Peyer's patch (tissue), 4 donors: Measurements from ENCODE around the gene MKRN3. TPM values are rescaled to one million over a fixed set of nuclear protein-coding genes. Genes with fewer than 3 reads are reported as not detected.

Experiments used
- DNase-seq, 3 donors: peaks; one replicate each; pipeline ENCODE4 v3.0.0-alpha.2; 2017 to 2019
- H3K27ac ChIP-seq, 4 donors: fragments of 200-600 bp; sonication (generic); one replicate each; pipeline ENCODE4 v1.5.1; 2016 to 2019
- H3K27me3 ChIP-seq, 2 donors: fragments of 200-600 bp; sonication (generic); one replicate each; pipeline ENCODE4 v1.5.1; 2019
- H3K36me3 ChIP-seq, 3 donors: fragments of 200-600 bp; sonication (generic); one replicate each; pipeline ENCODE4 v1.5.1; 2016 to 2019
- H3K4me1 ChIP-seq, 4 donors: fragments of 200-600 bp; sonication (generic); one replicate each; pipeline ENCODE4 v1.5.1; 2016 to 2019
- H3K4me3 ChIP-seq, 4 donors: fragments of 200-600 bp; sonication (generic); 1 replicate in 3 of 4; 2 replicates in 1 of 4; pipeline ENCODE4 v1.5.1; 2016 to 2019; ENCODE audit warnings: mild to moderate bottlenecking in 1 of 4
- H3K9me3 ChIP-seq, 4 donors: fragments of 200-600 bp; sonication (generic); one replicate each; pipeline ENCODE4 v1.5.1; 2016 to 2019; ENCODE audit warnings: mild to moderate bottlenecking in 1 of 4
- POLR2A ChIP-seq, 2 donors: fragments of 450-650 bp; IDR thresholded peaks; one replicate each; pipeline ENCODE4 v1.5.1; 2017; ENCODE audit warnings: antibody characterized with exemption in 2 of 2, mild to moderate bottlenecking in 2 of 2, moderate library complexity in 2 of 2
- total RNA-seq, 4 donors: library from RNA; depleted of rRNA; stranded (reverse); fragments of >200 nt; gene quantifications; one replicate each; pipeline ENCODE4 v1.1.0, GENCODE V29; 2016
- TF ChIP-seq, protein P1 (sequence below), 6 experiments: fragments of 450-650 bp in 4 of 6; fragments of 200-600 bp in 2 of 6; sonication (generic) in 1 of 6; IDR thresholded peaks; one replicate each; pipeline ENCODE4 v1.5.1; 2017 to 2019; ENCODE audit warnings: antibody characterized with exemption in 6 of 6, mild to moderate bottlenecking in 3 of 6, moderate library complexity in 1 of 6

MKRN3 gene
- total RNA-seq, 4 donors from 2014 or later: 1.2 TPM; not detected in 3

DNA sequence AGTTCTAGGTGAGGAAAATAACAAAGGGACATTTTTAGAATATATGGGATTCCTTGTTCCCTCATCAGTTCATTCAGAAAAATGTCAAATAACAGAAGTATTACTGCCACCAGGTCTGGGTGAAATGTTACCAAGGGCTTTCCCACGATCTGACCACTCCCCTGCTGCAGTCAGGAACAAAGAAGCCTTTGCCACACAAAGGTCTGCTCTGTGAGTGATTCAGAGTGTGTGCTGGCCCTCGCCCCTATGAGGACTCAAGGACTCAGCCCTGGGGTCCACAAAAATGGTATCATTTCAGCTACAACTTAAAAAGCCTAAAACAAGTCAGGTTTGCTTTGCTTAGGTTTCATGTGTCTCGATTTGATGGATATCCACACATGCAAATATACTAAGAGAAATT is 5.0 kb downstream of the MKRN3 start:
- H3K27ac ChIP-seq: no peak overlapping the region
- H3K4me1 ChIP-seq: no peaks in the 10 kb centered on the region
- no peak for TF ChIP-seq POLR2A (IDR thresholded peaks at IDR 0.05)
- TF ChIP-seq, protein P1, sequence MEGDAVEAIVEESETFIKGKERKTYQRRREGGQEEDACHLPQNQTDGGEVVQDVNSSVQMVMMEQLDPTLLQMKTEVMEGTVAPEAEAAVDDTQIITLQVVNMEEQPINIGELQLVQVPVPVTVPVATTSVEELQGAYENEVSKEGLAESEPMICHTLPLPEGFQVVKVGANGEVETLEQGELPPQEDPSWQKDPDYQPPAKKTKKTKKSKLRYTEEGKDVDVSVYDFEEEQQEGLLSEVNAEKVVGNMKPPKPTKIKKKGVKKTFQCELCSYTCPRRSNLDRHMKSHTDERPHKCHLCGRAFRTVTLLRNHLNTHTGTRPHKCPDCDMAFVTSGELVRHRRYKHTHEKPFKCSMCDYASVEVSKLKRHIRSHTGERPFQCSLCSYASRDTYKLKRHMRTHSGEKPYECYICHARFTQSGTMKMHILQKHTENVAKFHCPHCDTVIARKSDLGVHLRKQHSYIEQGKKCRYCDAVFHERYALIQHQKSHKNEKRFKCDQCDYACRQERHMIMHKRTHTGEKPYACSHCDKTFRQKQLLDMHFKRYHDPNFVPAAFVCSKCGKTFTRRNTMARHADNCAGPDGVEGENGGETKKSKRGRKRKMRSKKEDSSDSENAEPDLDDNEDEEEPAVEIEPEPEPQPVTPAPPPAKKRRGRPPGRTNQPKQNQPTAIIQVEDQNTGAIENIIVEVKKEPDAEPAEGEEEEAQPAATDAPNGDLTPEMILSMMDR (IDR thresholded peaks at IDR 0.05): no peak

DNA sequence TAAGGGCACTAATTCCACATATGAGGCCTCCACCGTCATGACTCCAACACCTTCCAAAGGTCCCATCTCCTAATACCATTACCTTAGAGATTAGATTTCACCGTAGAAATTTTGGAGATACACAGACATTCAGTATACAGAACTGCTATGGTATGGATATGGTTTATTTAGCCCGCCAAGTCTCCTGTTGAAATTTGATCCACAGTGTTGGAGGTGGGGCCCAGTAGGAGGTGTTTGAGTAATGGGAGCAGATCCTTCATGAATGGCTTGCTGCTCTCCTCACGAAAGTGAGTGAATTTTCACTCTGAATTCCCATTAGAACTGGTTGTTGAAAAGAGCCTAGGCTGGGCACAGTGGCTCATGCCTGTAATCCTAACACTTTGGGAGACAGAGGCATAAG is 7.4 kb downstream of the MKRN3 start:
- no peak for DNase-seq
- H3K4me3 ChIP-seq: no peak overlapping the region
- H3K27ac ChIP-seq: no peak overlapping the region
- no peak for TF ChIP-seq POLR2A (IDR thresholded peaks at IDR 0.05)
- TF ChIP-seq, protein P1 (IDR thresholded peaks at IDR 0.05): no peak
- H3K36me3 ChIP-seq: no peaks in the 10 kb centered on the region
- no peaks in the 10 kb centered on the region for H3K9me3 ChIP-seq
- H3K4me1 ChIP-seq: no peaks in the 10 kb centered on the region
- H3K27me3 ChIP-seq: no peaks in the 10 kb centered on the region

More for the DNA sequence above, 5.0 kb downstream of the MKRN3 start:
- Histone ChIP-seq H3K36me3 (no peaks in the 10 kb centered on the region), H3K4me3 (no peak overlapping the region), H3K27me3 (no peaks in the 10 kb centered on the region), H3K9me3 (no peaks in the 10 kb centered on the region)
- DNase-seq: no peak

DNA sequence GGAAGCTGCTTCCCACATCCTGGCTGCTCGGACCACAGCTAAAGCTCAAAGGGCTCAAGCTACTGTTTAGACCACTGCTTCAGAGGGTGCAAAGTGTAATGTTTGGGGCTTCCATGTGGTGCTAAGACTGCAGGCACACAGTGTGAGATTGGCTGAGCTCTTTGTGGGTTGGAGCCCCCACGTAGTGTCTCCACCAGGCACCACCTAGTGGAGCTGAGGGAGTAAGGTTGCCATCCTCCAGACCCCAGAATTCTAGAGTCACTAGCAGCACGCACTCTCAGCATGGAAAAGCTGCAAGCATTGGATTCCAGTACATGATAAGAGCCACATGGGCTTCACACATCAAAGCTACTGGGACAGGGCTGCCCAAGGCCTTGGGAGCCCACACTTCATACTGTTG is 9.3 kb downstream of the MKRN3 start:
- no peak overlapping the region for H3K4me3 ChIP-seq
- no peaks in the 10 kb centered on the region for H3K4me1 ChIP-seq
- H3K27ac ChIP-seq: no peak overlapping the region
- H3K36me3 ChIP-seq: no peaks in the 10 kb centered on the region
- TF ChIP-seq, protein P1 (IDR thresholded peaks at IDR 0.05): no peak
- no peak for TF ChIP-seq POLR2A (IDR thresholded peaks at IDR 0.05)
- no peaks in the 10 kb centered on the region for H3K9me3 ChIP-seq
- DNase-seq: no peak
- H3K27me3 ChIP-seq: no peaks in the 10 kb centered on the region

DNA sequence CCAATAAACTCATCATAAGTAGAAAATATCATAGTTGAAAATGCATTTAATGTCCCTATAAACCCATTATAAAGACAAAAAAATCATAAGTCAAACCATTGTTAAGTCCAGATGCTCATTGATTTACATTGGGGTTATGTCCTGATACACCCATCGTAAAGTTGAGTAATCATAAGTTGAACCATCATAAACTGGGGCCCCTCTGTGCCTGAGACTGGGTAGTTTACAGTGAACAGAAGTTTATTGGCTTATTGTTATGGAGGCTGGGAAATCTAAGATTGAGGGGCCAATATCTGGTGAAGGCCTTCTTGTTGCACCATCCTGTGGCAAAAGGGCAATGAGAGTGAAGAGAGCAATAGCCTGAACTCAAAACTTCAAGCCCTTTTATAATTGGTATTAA is 10.6 kb downstream of the MKRN3 start:
- H3K36me3 ChIP-seq: no peaks in the 10 kb centered on the region
- no peak for DNase-seq
- H3K27ac ChIP-seq: no peak overlapping the region
- TF ChIP-seq, protein P1 (IDR thresholded peaks at IDR 0.05): no peak
- no peak for TF ChIP-seq POLR2A (IDR thresholded peaks at IDR 0.05)
- no peaks in the 10 kb centered on the region for H3K27me3 ChIP-seq
- H3K4me3 ChIP-seq: no peak overlapping the region
- no peaks in the 10 kb centered on the region for H3K4me1 ChIP-seq
- no peaks in the 10 kb centered on the region for H3K9me3 ChIP-seq

DNA sequence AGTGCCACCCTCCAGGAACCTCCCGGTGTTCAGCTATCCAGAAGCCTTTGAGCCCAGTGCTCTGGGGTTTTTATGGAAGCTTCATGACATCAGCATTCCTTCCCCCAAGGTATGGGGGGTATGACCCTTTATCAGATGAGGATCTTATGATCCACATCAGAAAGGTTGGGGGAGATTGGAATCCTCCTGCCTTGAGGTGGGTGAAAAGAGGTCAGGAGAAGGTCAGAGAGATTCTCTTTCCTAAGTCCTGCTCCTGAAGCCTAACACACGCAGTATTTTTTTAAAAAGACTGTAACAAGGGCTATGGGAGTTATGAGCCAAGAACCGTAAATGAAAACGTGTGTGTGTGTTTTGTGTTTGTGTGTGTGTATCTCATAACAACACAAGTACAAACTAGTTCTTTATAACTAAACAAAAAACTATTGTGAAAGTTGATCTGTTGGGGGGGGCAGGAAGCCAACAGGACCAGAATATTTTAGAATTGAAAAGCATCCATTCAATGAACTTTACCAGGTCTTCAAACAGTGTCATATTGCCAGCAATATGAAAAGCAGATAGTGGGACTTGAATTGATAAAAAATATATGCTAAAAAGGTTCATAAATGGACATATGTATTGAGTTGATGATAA is 13.2 kb downstream of the MKRN3 start:
- no peak for DNase-seq
- no peak for TF ChIP-seq POLR2A (IDR thresholded peaks at IDR 0.05)
- TF ChIP-seq, protein P1 (IDR thresholded peaks at IDR 0.05): no peak
- Histone ChIP-seq H3K27ac (no peak overlapping the region), H3K4me1 (no peaks in the 10 kb centered on the region), H3K9me3 (no peaks in the 10 kb centered on the region), H3K27me3 (no peaks in the 10 kb centered on the region), H3K36me3 (no peaks in the 10 kb centered on the region), H3K4me3 (no peak overlapping the region)

DNA sequence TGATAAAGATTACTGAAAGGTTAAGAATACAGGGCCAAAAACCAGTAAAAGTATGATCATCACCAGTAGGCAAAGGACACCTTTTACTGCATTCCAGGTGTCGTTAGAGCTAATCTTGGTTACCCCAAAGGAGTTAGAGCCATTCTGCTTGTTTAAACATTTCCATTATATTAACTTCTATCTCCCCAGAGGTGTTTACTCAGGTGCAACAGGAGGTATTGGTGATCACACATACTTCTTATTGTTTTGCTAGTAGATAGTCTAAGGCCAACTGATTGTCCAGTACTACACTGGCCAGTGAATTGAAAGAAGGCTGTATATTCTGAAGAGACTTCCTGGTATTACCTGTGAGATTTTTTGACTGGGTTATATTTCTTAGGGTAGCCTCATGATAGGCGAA is 22.8 kb downstream of the MKRN3 start:
- no peaks in the 10 kb centered on the region for H3K27me3 ChIP-seq
- no peak overlapping the region for H3K4me3 ChIP-seq
- DNase-seq: no peak
- H3K27ac ChIP-seq: no peak overlapping the region
- no peaks in the 10 kb centered on the region for H3K4me1 ChIP-seq
- TF ChIP-seq, protein P1 (IDR thresholded peaks at IDR 0.05): no peak
- no peak for TF ChIP-seq POLR2A (IDR thresholded peaks at IDR 0.05)
- no peaks in the 10 kb centered on the region for H3K9me3 ChIP-seq
- no peaks in the 10 kb centered on the region for H3K36me3 ChIP-seq
